Stomach (tissue), 4 donors: Measurements from ENCODE around the gene CORO7.

ENCODE experiments used
- CTCF ChIP-seq, 7 experiments: fragments of 450-650 bp in 4 of 7; fragments of 200-600 bp in 3 of 7; sonication (generic) in 3 of 7; IDR thresholded peaks; one replicate each; pipeline ENCODE4 v1.5.1; 2016 to 2019; ENCODE audit warnings: antibody characterized with exemption in 7 of 7, control low read depth in 2 of 7, mild to moderate bottlenecking in 1 of 7
- POLR2AphosphoS5 ChIP-seq, 3 donors: sonication (generic); formaldehyde crosslinking; IDR thresholded peaks; one replicate each; pipeline ENCODE4 v1.6.1; 2016; ENCODE audit warnings: antibody characterized with exemption in 3 of 3

GRCh38 chr16:4364196-4365013, 52.0 kb downstream of the CORO7 start:
- TF ChIP-seq CTCF (IDR thresholded peaks at IDR 0.05) = no peak
- no peak for TF ChIP-seq POLR2AphosphoS5 (IDR thresholded peaks at IDR 0.05)
